ENCODE results near the gene RSRC1.

DNA sequence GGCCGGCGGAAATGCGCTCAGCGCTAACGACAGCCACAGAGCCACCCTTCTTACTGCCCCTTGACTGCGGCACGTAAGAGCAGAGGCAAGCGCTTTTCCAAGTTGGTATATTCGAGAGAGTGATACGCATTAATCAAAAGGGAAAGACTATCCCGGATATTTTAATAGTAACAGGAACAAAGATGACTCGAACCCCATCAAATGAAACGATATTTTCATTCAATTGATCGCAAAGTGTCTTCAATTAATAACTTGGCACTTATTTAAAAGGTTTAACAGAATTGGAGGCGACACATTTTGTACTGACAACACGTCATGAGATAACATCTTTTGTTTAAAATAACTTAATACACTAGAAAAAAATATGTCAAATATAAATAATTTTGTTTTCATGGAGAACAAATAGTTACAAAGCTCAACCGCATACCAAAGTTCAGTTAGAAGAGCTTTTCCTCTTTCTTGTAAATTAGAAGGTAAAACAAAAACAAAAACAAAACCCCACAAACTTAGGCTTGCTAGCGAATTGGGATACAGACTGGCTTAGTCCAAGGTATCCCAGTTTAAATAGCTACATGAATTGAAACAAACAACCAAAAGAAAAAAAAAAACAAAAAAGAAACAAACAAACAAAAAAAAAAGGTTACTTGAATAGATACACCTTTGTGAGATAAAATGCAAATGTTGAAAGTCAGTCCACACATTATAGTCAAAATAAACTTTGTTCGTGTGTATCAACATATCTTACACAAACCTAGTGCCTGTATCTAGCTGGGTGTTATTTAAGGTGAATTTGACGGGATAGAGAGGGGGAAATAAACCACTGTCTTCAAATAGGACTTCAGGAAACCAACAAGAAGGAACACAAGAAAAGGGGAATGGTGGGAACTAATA is 13.8 kb upstream of the RSRC1 start:
- TF ChIP-seq EZH2 (IDR thresholded peaks at IDR 0.05; ENCODE audit: low read length, missing control alignments): no peak
- TF ChIP-seq, protein P1, sequence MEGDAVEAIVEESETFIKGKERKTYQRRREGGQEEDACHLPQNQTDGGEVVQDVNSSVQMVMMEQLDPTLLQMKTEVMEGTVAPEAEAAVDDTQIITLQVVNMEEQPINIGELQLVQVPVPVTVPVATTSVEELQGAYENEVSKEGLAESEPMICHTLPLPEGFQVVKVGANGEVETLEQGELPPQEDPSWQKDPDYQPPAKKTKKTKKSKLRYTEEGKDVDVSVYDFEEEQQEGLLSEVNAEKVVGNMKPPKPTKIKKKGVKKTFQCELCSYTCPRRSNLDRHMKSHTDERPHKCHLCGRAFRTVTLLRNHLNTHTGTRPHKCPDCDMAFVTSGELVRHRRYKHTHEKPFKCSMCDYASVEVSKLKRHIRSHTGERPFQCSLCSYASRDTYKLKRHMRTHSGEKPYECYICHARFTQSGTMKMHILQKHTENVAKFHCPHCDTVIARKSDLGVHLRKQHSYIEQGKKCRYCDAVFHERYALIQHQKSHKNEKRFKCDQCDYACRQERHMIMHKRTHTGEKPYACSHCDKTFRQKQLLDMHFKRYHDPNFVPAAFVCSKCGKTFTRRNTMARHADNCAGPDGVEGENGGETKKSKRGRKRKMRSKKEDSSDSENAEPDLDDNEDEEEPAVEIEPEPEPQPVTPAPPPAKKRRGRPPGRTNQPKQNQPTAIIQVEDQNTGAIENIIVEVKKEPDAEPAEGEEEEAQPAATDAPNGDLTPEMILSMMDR (conservative IDR thresholded peaks at IDR 0.05 in 1 of 2, IDR thresholded peaks at IDR 0.05 in 1 of 2; ENCODE audit: low read depth in 1 of 2, low read length in 2 of 2): no peak
